ENCODE results near the gene NTM.

Gene NTM

GRCh38 chr11:132045107-132045506 is 674.7 kb downstream of the NTM start:
- H3K27me3 ChIP-seq (replicated peaks; ENCODE audit: control insufficient read depth, insufficient read depth, low read length), result no peaks in the 10 kb centered on the region

GRCh38 chr11:132046288-132046865 is 676.0 kb downstream of the NTM start:
- no peaks in the 10 kb centered on the region for H3K9me3 ChIP-seq (ENCODE audit: control insufficient read depth, low read length)
- H3K27me3 ChIP-seq (replicated peaks; ENCODE audit: control insufficient read depth, insufficient read depth, low read length), result no peaks in the 10 kb centered on the region
- no peak overlapping the region for H3K9ac ChIP-seq (ENCODE audit: low read length)
- no peaks in the 10 kb centered on the region for H3K36me3 ChIP-seq (ENCODE audit: control insufficient read depth, insufficient read depth, low read length, severe bottlenecking)
- H3K4me3 ChIP-seq (ENCODE audit: low read length), result no peak overlapping the region
- DNase-seq (ENCODE audit: low read depth), result no peak
- peaks cover 5% of the 10 kb centered on the region for H3K4me1 ChIP-seq (ENCODE audit: control insufficient read depth, insufficient read depth, low read length)

More at GRCh38 chr11:132045107-132045506, 674.7 kb downstream of the NTM start:
- DNase-seq (ENCODE audit: low read depth), result no peak
- H3K4me3 ChIP-seq (ENCODE audit: low read length), result no peak overlapping the region
- H3K9me3 ChIP-seq (ENCODE audit: control insufficient read depth, low read length), result no peaks in the 10 kb centered on the region
- peaks cover 5% of the 10 kb centered on the region for H3K4me1 ChIP-seq (ENCODE audit: control insufficient read depth, insufficient read depth, low read length)
- no peaks in the 10 kb centered on the region for H3K36me3 ChIP-seq (ENCODE audit: control insufficient read depth, insufficient read depth, low read length, severe bottlenecking)
- H3K9ac ChIP-seq (ENCODE audit: low read length), result no peak overlapping the region

- Histone ChIP-seq H3K36me3 (ENCODE audit: control insufficient read depth, insufficient read depth, low read length, severe bottlenecking) (no peaks in the 10 kb centered on the region), H3K9me3 (ENCODE audit: control insufficient read depth, low read length) (no peaks in the 10 kb centered on the region), H3K27me3 (replicated peaks; ENCODE audit: control insufficient read depth, insufficient read depth, low read length) (no peaks in the 10 kb centered on the region), H3K9ac (ENCODE audit: low read length) (no peak overlapping the region), H3K4me1 (ENCODE audit: control insufficient read depth, insufficient read depth, low read length) (no peaks in the 10 kb centered on the region), H3K4me3 (ENCODE audit: low read length) (no peak overlapping the region)
- peak; percentile 40 for DNase-seq (ENCODE audit: low read depth)
These were observed 676.8 kb downstream of the NTM start for GRCh38 chr11:132047167-132047566.

- Histone ChIP-seq H3K27me3 (replicated peaks; ENCODE audit: control insufficient read depth, insufficient read depth, low read length) (no peaks in the 10 kb centered on the region), H3K36me3 (ENCODE audit: control insufficient read depth, insufficient read depth, low read length, severe bottlenecking) (no peaks in the 10 kb centered on the region), H3K4me3 (ENCODE audit: low read length) (no peak overlapping the region), H3K9me3 (ENCODE audit: control insufficient read depth, low read length) (no peaks in the 10 kb centered on the region), H3K9ac (ENCODE audit: low read length) (no peak overlapping the region), H3K4me1 (ENCODE audit: control insufficient read depth, insufficient read depth, low read length) (no peaks in the 10 kb centered on the region)
- no peak for DNase-seq (ENCODE audit: low read depth)
These were observed 677.6 kb downstream of the NTM start for GRCh38 chr11:132048040-132048439.

GRCh38 chr11:132049205-132049604 is 678.8 kb downstream of the NTM start:
- DNase-seq (ENCODE audit: low read depth), result no peak
- H3K4me3 ChIP-seq (ENCODE audit: low read length), result no peak overlapping the region
- H3K27me3 ChIP-seq (replicated peaks; ENCODE audit: control insufficient read depth, insufficient read depth, low read length), result no peaks in the 10 kb centered on the region
- H3K9ac ChIP-seq (ENCODE audit: low read length), result no peak overlapping the region
- no peaks in the 10 kb centered on the region for H3K4me1 ChIP-seq (ENCODE audit: control insufficient read depth, insufficient read depth, low read length)
- H3K36me3 ChIP-seq (ENCODE audit: control insufficient read depth, insufficient read depth, low read length, severe bottlenecking), result no peaks in the 10 kb centered on the region
- no peaks in the 10 kb centered on the region for H3K9me3 ChIP-seq (ENCODE audit: control insufficient read depth, low read length)

GRCh38 chr11:132050049-132050448 is 679.6 kb downstream of the NTM start:
- no peak overlapping the region for H3K9ac ChIP-seq (ENCODE audit: low read length)
- no peaks in the 10 kb centered on the region for H3K27me3 ChIP-seq (replicated peaks; ENCODE audit: control insufficient read depth, insufficient read depth, low read length)
- H3K36me3 ChIP-seq (ENCODE audit: control insufficient read depth, insufficient read depth, low read length, severe bottlenecking), result no peaks in the 10 kb centered on the region
- H3K4me3 ChIP-seq (ENCODE audit: low read length), result no peak overlapping the region
- DNase-seq (ENCODE audit: low read depth), result no peak
- no peaks in the 10 kb centered on the region for H3K4me1 ChIP-seq (ENCODE audit: control insufficient read depth, insufficient read depth, low read length)
- no peaks in the 10 kb centered on the region for H3K9me3 ChIP-seq (ENCODE audit: control insufficient read depth, low read length)

GRCh38 chr11:132050577-132051165 is 680.3 kb downstream of the NTM start:
- no peaks in the 10 kb centered on the region for H3K4me1 ChIP-seq (ENCODE audit: control insufficient read depth, insufficient read depth, low read length)
- no peaks in the 10 kb centered on the region for H3K9me3 ChIP-seq (ENCODE audit: control insufficient read depth, low read length)
- H3K4me3 ChIP-seq (ENCODE audit: low read length), result no peak overlapping the region

GRCh38 chr11:132051704-132052103 is 681.3 kb downstream of the NTM start:
- no peak for DNase-seq (ENCODE audit: low read depth)
- Histone ChIP-seq H3K36me3 (ENCODE audit: control insufficient read depth, insufficient read depth, low read length, severe bottlenecking) (no peaks in the 10 kb centered on the region), H3K4me1 (ENCODE audit: control insufficient read depth, insufficient read depth, low read length) (peaks cover 6% of the 10 kb centered on the region), H3K27me3 (replicated peaks; ENCODE audit: control insufficient read depth, insufficient read depth, low read length) (no peaks in the 10 kb centered on the region), H3K9me3 (ENCODE audit: control insufficient read depth, low read length) (no peaks in the 10 kb centered on the region), H3K9ac (ENCODE audit: low read length) (no peak overlapping the region), H3K4me3 (ENCODE audit: low read length) (no peak overlapping the region)

More at GRCh38 chr11:132050577-132051165, 680.3 kb downstream of the NTM start:
- Histone ChIP-seq H3K9ac (ENCODE audit: low read length) (no peak overlapping the region), H3K36me3 (ENCODE audit: control insufficient read depth, insufficient read depth, low read length, severe bottlenecking) (no peaks in the 10 kb centered on the region), H3K27me3 (replicated peaks; ENCODE audit: control insufficient read depth, insufficient read depth, low read length) (no peaks in the 10 kb centered on the region)
- peak; percentile 54 for DNase-seq (ENCODE audit: low read depth)

- Histone ChIP-seq H3K9me3 (ENCODE audit: control insufficient read depth, low read length) (no peaks in the 10 kb centered on the region), H3K4me1 (ENCODE audit: control insufficient read depth, insufficient read depth, low read length) (peaks cover 12% of the 10 kb centered on the region), H3K36me3 (ENCODE audit: control insufficient read depth, insufficient read depth, low read length, severe bottlenecking) (no peaks in the 10 kb centered on the region), H3K4me3 (ENCODE audit: low read length) (no peak overlapping the region), H3K9ac (ENCODE audit: low read length) (no peak overlapping the region), H3K27me3 (replicated peaks; ENCODE audit: control insufficient read depth, insufficient read depth, low read length) (no peaks in the 10 kb centered on the region)
- DNase-seq (ENCODE audit: low read depth), result no peak
These were observed 681.9 kb downstream of the NTM start for GRCh38 chr11:132052342-132052741.

GRCh38 chr11:132052904-132053303 is 682.5 kb downstream of the NTM start:
- Histone ChIP-seq H3K9ac (ENCODE audit: low read length) (no peak overlapping the region), H3K4me1 (ENCODE audit: control insufficient read depth, insufficient read depth, low read length) (peaks cover 12% of the 10 kb centered on the region), H3K9me3 (ENCODE audit: control insufficient read depth, low read length) (no peaks in the 10 kb centered on the region)

GRCh38 chr11:132054822-132055221 is 684.4 kb downstream of the NTM start:
- H3K27me3 ChIP-seq (replicated peaks; ENCODE audit: control insufficient read depth, insufficient read depth, low read length), result no peaks in the 10 kb centered on the region
- H3K4me3 ChIP-seq (ENCODE audit: low read length), result no peak overlapping the region
- H3K9me3 ChIP-seq (ENCODE audit: control insufficient read depth, low read length), result no peaks in the 10 kb centered on the region
- no peaks in the 10 kb centered on the region for H3K36me3 ChIP-seq (ENCODE audit: control insufficient read depth, insufficient read depth, low read length, severe bottlenecking)
- H3K4me1 ChIP-seq (ENCODE audit: control insufficient read depth, insufficient read depth, low read length), result peaks cover 16% of the 10 kb centered on the region
- H3K9ac ChIP-seq (ENCODE audit: low read length), result no peak overlapping the region
- peak; percentile 67 for DNase-seq (ENCODE audit: low read depth)

More at GRCh38 chr11:132052904-132053303, 682.5 kb downstream of the NTM start:
- Histone ChIP-seq H3K4me3 (ENCODE audit: low read length) (no peak overlapping the region), H3K27me3 (replicated peaks; ENCODE audit: control insufficient read depth, insufficient read depth, low read length) (no peaks in the 10 kb centered on the region), H3K36me3 (ENCODE audit: control insufficient read depth, insufficient read depth, low read length, severe bottlenecking) (no peaks in the 10 kb centered on the region)
- DNase-seq (ENCODE audit: low read depth), result peak; percentile 60

GRCh38 chr11:132055296-132055695 is 684.9 kb downstream of the NTM start:
- Histone ChIP-seq H3K4me1 (ENCODE audit: control insufficient read depth, insufficient read depth, low read length) (peaks cover 16% of the 10 kb centered on the region), H3K27me3 (replicated peaks; ENCODE audit: control insufficient read depth, insufficient read depth, low read length) (no peaks in the 10 kb centered on the region), H3K36me3 (ENCODE audit: control insufficient read depth, insufficient read depth, low read length, severe bottlenecking) (no peaks in the 10 kb centered on the region), H3K9me3 (ENCODE audit: control insufficient read depth, low read length) (no peaks in the 10 kb centered on the region), H3K4me3 (ENCODE audit: low read length) (no peak overlapping the region), H3K9ac (ENCODE audit: low read length) (no peak overlapping the region)
- DNase-seq (ENCODE audit: low read depth), result no peak

Data from adipocyte (in vitro differentiated cells).